Measurements from ENCODE around the gene MCL1.

Gene MCL1

DNA sequence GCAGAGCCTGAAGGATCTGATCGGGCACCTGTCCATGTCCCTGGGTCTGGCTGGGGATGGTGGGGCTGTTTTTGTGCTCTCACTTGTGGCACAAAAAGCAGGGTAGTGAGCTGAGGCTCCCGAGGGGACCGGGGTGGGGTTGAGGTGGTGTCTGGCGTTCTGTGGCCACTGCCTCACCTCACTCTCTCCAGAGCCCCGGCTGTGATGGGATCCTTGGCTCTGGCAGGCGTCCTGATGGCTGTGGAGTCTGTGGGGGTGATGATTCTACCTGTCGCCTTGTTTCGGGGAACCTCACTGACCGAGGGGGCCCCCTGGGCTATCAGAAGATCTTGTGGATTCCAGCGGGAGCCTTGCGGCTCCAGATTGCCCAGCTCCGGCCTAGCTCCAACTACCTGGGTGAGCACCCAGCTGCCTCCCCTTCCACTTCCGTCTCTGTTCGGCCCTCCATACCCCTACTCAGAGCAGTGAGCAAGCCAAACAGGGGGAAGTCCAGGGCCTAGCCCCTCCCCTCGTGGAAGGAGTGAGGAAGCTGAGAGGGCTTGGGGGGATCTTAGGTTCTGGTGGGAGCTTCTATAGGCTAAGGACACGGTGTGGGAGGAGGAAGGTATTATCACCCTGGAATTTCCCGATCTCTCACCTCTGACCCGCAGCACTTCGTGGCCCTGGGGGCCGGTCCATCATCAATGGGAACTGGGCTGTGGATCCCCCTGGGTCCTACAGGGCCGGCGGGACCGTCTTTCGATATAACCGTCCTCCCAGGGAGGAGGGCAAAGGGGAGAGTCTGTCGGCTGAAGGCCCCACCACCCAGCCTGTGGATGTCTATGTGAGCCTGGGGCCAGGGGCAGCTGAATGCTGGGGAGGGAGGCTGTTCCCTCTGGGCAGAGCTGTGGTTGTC is 23.2 kb downstream of the MCL1 start:
- DNase-seq (ENCODE audit: low spot score), result no peak

DNA sequence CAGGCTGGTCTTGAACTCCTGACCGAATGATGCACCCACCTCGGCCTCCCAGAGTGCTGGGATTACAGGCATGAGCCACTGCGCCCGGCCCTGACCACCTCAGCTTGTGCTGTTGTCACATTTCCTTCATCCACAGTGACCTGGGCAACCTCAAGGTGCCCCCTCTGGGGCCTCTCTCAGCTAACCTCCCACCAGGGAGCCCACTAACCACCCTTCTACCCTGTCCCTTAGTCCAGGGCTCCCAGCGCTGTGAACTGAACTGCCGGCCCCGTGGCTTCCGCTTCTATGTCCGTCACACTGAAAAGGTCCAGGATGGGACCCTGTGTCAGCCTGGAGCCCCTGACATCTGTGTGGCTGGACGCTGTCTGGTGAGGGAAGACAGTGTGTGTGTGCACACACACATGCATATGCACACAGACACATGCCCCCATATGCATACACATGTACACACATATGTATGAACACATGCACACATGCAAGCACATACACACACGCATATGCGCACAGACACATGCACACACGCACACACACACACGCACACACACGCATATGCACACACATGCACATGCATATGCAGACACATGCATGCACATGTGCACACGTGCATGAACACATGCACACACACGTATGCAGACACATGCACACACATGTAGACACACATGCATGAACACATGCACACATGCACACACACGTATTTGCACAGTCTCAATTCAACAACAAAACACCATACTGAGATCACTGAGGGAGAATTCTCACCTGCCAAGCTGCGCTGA is 24.0 kb downstream of the MCL1 start:
- DNase-seq (ENCODE audit: low spot score), result no peak

DNA sequence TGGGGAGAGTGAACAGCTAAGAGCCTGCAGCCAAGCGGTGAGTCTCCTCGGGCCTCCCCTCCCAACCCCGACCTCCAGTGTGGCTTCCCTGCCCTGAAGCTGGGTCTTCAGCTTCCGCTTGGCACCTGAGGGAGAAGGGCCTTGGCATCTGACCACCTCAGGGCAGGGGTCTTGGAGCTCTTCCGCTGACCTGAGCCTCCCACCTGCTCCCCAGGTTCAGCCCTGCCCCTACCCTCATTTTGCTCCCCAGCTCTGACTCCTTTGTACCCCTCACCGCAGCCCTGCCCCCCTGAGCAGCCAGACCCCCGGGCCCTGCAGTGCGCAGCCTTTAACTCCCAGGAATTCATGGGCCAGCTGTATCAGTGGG is 25.3 kb downstream of the MCL1 start:
- DNase-seq (ENCODE audit: low spot score), result no peak

DNA sequence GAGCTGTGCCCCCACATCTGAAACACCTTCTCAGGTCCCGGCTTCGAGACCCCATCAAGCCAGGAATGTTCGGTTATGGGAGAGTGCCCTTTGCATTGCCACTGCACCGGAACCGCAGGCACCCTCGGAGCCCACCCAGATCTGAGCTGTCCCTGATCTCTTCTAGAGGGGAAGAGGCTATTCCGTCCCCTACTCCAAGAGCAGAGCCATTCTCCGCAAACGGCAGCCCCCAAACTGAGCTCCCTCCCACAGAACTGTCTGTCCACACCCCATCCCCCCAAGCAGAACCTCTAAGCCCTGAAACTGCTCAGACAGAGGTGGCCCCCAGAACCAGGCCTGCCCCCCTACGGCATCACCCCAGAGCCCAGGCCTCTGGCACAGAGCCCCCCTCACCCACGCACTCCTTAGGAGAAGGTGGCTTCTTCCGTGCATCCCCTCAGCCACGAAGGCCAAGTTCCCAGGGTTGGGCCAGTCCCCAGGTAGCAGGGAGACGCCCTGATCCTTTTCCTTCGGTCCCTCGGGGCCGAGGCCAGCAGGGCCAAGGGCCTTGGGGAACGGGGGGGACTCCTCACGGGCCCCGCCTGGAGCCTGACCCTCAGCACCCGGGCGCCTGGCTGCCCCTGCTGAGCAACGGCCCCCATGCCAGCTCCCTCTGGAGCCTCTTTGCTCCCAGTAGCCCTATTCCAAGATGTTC is 25.9 kb downstream of the MCL1 start:
- no peak for DNase-seq (ENCODE audit: low spot score)

DNA sequence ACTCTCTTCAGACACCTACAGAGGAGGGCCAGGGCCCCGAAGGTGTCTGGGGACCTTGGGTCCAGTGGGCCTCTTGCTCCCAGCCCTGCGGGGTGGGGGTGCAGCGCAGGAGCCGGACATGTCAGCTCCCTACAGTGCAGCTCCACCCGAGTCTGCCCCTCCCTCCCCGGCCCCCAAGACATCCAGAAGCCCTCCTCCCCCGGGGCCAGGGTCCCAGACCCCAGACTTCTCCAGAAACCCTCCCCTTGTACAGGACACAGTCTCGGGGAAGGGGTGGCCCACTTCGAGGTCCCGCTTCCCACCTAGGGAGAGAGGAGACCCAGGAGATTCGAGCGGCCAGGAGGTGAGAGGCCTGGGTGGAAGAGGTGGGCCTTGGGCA is 26.5 kb downstream of the MCL1 start:
- DNase-seq (ENCODE audit: low spot score), result no peak

DNA sequence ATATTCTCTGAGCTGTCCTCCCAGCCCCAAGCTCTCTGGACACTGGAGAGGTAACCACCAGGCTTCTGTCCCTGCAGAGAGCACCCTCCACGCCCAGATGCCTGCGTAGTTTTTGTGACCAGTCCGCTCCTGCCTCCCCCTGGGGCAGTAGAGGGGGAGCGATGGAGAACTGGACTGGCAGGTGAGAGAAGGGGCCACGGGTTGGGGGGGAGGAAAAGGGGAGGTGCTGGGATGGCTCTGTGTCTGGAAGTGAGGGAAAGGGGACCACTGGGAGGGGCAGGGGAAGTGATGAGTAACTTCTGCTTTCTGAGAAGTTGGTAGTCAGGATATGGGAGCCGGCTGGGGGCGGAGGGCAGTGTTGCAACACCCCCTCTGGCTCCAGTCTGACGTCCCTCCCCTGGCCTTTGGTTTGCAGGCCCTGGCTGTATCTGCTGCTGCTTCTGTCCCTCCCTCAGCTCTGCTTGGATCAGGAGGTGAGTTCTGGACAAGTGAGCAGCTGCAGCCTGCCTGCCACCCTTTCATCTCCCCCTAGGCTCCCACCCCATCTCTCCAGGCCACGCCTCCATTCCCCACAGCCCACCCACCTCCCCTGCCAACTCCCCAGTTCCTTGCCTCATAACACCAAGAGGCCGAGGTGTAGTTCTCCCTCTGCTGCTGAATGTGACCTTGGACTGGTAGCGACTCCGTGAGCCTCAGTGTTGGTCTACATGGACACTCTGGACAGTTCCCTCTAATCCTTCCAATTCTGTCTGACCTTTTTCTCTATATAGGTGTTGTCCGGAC is 27.1 kb downstream of the MCL1 start:
- DNase-seq (ENCODE audit: low spot score), result no peak

DNA sequence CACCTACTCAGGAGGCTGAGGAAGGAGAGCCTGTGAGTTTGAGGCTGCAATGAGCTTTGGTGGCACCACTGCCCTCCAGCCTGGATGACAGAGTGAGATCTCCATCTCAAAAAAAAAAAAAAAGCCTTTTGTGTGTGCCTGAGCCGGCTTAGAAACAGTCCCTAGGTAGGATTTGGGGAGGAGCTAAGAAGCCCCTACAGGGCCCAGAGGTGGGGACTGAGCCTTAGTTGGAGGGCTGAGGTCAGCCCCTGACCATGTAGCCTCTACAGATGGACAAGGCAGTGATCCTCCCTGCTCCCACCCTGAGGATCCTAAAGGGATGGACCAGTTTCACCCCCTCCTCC is 27.7 kb downstream of the MCL1 start:
- no peak for DNase-seq (ENCODE audit: low spot score)

DNA sequence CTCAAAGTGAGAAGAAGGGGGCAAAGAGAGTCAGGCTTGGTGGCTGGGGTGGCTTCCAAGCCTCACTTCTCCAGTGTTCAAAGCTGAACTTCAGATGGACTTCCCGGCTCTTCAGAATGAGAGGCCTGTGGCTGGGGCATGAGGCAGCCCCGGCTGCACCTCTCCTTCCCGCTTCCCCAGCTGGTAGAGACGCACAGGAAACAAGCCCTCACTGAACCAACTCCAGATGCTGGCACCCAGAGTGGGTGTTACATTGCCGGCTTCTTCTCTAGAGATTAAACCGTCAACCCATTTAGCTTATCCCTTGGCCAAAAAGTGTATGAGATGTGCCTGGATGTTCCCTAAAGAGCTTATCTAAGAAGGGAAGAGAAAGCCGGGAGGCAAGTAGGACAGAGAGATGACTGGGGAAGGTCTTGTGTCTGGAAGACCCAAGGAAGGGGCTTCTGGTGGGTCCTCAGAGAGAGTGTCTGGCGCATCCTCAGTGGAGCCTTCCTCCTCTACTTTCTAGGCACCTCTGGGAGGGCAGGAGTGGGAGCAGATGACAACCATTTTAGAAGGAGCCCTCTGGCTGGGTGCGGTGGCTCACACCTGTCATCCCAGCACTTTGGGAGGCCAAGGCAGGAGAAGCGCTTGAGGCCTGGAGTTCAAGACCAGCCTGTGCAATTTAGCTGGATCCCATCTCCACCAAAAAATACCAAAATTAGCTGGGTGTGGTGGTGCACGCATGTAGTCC is 28.2 kb downstream of the MCL1 start:
- no peak for DNase-seq (ENCODE audit: low spot score)

DNA sequence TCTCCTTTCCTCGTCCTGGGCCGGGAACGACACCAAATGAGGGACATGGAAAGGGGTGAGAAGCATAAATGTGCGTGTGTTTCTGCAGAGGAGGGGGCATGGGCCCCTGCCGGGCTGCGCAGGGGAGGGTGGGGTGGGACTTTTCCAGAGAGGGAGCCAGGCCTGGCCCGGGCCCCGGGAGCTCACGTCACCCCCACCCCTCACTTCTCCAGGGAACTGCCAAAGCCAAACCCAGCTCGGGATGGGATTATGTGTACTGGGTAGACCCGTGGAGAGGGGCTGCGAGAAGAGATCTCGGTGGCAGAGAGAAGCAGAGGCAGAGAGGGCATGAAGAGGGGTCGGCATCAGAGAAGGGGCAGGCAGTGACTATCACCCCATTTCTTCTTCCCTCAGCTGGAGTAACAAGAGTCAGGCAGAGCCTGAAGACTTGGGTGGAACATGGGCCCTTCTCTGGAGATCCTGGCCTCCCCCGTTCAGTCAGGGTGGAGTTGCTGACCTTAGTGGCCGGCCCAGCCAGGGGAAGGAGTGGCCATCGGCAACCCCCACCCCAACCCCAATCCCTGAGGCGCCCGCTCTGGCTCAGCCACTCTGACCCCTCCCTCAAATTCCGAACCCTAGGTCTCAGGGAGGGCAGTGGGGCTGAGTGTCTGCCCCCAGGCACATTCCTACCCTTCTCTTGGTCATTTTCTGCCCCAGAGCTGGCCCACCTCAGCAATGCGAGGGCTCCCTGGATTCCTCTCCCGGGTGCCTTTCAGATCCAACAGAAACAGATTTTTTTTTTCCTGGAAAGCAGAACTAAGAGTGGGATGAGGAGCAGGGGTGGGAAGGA is 29.0 kb downstream of the MCL1 start:
- no peak for DNase-seq (ENCODE audit: low spot score)

DNA sequence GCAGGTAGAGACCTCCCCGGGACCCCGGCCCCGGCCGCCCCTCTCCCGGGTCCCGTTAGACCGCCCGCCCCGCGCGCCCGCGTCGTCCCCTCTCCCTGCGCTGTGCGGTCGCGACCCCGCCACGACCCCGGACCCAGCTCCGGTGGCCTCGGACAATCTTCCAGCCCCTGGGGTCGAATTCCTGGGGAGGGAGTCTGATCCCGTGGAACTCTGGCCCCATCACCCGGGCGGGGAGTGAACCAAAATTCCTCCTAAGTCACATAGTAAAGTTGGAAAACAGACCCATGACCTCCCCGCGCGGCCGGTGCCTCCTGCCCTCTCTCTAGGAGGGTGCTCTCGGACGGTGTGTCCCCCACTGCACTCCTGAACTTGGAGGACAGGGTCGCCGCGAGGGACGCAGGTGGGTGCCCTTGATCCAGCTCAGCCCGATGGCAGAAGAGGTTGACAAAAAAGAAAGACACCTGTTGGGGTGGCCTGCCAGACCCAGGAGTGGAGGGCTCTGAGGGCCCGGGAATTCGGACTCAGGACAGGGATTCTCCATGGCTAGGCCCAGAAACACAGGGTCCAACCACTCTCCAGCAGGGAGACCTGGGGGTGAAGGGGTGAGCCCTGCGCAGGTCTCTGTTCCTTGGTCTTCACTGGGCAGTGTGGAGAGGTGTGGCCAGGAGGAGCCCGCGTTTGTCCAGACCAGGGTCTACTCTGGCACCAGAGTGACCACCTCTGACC is 29.8 kb downstream of the MCL1 start:
- DNase-seq (ENCODE audit: low spot score), result no peak

DNA sequence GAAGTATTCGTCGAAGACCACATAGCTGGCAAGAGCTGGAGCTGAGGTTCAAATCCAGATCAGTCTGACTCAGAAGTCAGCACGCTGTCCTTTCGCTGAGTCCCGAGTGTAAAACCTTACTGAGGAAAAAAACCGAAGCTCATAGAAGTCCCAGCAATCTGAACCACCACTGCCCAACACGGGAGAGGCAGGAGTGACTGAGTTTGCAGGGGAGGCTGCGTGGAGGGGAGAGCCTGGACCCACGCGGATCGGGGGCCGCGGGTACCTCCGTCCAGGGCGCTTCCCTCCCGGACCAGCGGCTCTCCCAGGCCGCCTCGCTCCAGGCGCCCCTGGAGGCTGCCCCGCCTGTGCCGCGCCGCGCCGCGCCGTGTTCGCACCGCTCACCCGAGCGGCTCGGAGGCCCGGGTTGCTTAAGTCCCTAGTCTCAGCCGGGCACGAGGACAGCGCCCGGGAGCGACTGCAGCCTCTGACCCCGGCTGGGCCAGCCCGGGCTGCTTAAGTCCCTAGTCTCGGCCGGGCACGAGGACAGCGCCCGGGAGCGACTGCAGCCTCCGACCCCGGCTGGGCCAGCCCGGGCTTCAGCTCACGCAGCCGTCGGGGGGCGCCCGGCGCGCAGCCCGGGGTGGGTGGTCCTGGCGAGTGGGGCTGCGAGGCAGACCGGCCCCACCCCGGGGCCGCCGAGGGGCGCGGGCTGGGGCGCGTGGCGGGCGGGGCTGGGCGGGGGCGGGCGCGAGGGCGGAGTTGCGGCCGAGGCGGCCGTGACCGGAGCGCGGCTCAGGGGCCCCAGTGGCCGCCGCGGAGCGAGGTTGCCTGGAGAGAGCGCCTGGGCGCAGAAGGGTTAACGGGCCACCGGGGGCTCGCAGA is 30.5 kb downstream of the MCL1 start, which contains the start of gene ADAMTSL4:
Gene ADAMTSL4 (plus strand): TSS at position 777 of the 864 bp plus-strand sequence. CDS start 2,881 bp downstream, outside the sequence.
- no peak for DNase-seq (ENCODE audit: low spot score)

DNA sequence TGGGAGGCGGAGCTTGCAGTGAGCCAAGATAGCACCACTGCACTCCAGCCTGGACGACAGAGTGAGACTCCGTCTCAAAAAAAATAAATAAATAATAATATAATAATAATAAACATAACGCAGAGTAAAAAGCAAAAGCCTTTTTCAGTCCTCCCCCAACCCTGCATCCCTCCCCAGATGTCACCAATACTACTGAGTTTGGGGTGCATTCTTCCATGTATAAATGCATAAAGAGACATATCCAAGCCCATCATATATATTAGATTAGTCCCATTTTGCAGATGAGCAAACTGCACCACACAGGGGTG is 31.1 kb downstream of the MCL1 start:
- no peak for DNase-seq (ENCODE audit: low spot score)

DNA sequence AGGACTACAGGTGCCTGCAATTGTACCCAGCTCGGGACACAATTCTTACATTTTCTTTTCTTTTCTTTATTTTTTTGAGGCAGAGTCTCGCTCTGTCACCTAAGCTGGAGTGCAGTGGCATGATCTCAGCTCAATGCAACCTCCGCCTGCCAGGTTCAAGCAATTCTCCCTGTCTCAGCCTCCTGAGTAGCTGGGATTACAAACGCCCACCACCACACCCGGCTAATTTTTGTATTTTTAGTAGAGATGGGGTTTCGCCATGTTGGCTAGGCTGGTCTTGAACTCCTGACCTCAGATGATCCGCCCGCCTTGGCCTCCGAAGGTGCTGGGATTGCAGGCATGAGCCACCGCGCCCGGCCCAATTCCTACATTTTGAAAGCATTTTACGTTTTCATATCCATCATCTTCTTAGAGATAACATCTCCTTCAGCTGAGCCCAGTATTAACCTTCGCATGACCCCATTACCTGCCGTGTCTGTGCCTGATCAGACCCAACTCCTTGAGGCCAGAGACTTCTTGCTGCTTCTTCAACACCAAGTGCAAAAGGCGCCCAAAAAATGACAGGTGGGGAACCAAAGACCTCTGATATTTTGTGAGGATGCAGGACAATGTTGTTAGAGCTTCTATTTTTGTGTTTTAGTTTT is 33.0 kb downstream of the MCL1 start:
- no peak for DNase-seq (ENCODE audit: low spot score)

DNA sequence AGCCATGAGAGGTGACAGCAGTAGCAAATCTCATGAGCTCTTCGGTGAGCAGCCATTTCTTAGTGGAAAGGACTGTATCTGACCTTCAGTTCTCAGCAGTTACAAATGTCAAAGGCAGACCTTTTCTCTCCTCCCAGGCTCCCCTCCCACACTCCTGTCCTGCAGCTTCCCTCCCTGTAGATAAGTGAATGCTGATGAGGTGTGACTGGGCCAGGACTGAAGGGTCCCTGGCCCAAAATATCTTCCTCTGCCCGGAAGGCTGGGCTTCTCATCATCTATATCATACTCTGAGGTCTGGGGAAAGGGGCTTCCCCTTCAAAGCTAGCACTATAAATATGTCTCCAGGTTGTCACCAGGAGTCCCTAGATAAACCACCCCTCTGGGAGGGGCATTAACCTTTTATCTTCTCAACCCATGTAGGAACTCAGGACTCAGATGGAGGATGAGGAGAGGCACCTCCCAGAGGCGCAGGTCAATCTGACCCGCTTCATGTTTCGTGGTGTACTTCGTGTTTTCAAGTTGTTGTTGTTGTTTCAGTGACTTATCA is 33.9 kb downstream of the MCL1 start:
- no peak for DNase-seq (ENCODE audit: low spot score)

DNA sequence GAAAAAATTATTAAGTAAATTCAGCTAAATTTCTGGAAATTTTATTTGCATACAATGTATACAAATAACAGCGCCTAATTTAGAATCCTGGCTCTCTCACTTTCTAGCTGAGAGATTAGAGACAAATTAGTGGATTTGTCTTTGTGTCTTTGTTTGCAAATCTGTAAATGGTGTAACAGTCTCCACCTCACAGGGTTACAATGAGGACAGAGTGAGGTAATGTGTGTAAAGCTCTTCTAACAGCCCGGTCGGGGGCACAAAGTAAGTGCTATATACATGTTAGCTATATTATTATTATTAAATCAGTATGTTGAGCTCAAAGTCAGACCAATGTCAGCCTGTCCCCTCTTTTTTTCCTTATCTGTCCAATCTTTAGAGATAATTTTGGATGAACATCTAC is 35.2 kb downstream of the MCL1 start:
- DNase-seq (ENCODE audit: low spot score), result no peak

DNA sequence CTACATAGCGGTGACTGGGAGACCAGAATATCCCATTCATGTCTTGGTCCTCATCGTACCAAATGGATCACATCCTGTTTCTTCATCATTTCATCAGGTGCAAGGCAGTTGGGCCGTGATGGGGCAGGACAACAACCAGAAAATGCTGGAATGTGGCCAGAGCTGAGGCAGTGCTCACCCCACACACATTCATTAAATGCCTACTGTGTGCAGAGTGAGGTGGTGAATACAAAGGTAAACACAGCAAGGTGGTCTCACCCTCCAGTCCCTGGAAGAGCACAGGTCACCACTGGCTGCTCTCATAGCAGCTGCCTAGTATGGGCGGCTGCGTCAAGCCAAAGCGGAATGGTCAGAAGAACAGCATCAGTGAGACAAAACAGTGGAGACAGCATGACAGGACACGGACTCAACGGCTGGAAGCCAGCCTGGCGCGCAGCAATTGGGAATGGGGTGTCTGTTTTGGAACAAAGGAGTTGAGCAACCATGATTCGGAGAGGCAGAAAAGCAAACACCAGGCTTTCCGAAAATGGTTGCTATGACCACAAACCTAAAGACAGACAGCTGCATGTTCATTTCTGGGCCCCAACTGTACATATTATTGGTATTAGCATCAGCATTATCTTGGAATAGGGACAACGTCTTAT is 35.8 kb downstream of the MCL1 start:
- no peak for DNase-seq (ENCODE audit: low spot score)

Data from COLO829 (cell line).